PFSK-1 (cell line): ENCODE results near the gene SEMA6D.

Experiments used
- FOXP2 ChIP-seq: optimal IDR thresholded peaks from 2 replicates; pipeline ENCODE3; 2011; ENCODE audit warnings: borderline replicate concordance, control low read depth, inconsistent platforms; ENCODE audit not compliant: insufficient read depth; ENCODE audit errors: extremely low read length, extremely low read depth
- POLR2AphosphoS5 ChIP-seq: IDR thresholded peaks from 2 replicates; pipeline ENCODE4 v1.6.1; 2012; ENCODE audit warnings: low read depth, mild to moderate bottlenecking, control low read depth, low read length, moderate library complexity
- SIN3A ChIP-seq: IDR thresholded peaks from 2 replicates; pipeline ENCODE4 v1.6.1; 2012; ENCODE audit warnings: mild to moderate bottlenecking, low read length, moderate library complexity, borderline replicate concordance; ENCODE audit not compliant: insufficient read depth
- TAF1 ChIP-seq: IDR thresholded peaks from 2 replicates; pipeline ENCODE4 v1.6.1; 2012; ENCODE audit warnings: low read length, control low read depth, borderline replicate concordance; ENCODE audit not compliant: insufficient read depth
- TF ChIP-seq, protein P1 (sequence below), 2 experiments: IDR thresholded peaks; 2 replicates each; pipeline versions ENCODE4 v1.6.1 to v1.8.0; 2011 to 2012; ENCODE audit warnings: low read depth in 2 of 2, low read length in 2 of 2, control low read depth in 1 of 2, inconsistent platforms in 1 of 2, mild to moderate bottlenecking in 1 of 2, moderate library complexity in 1 of 2; ENCODE audit not compliant: insufficient read depth in 1 of 2

The SEMA6D gene

DNA sequence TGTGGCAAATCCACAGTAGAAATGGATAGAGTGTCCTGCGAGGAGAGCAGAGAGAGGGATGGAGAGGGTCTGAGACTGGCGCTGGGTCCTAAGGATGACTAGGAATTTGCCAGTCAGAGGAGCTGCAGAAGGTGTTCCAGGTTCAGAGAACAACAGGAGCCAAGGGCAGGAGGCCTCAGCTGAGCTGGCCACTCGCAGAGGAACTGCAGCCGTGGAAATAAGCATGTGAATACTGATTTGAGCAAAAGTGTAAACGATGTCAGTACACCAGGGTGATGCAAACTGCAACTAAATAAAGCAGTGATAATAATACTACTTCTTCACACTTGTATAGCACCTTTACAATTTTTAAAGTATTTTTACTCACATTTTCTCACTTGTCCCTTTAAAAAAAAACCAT, 24.6 kb downstream of the SEMA6D start:
- no peak for TF ChIP-seq TAF1
- no peak for TF ChIP-seq POLR2AphosphoS5
- TF ChIP-seq FOXP2: no peak
- TF ChIP-seq, protein P1, sequence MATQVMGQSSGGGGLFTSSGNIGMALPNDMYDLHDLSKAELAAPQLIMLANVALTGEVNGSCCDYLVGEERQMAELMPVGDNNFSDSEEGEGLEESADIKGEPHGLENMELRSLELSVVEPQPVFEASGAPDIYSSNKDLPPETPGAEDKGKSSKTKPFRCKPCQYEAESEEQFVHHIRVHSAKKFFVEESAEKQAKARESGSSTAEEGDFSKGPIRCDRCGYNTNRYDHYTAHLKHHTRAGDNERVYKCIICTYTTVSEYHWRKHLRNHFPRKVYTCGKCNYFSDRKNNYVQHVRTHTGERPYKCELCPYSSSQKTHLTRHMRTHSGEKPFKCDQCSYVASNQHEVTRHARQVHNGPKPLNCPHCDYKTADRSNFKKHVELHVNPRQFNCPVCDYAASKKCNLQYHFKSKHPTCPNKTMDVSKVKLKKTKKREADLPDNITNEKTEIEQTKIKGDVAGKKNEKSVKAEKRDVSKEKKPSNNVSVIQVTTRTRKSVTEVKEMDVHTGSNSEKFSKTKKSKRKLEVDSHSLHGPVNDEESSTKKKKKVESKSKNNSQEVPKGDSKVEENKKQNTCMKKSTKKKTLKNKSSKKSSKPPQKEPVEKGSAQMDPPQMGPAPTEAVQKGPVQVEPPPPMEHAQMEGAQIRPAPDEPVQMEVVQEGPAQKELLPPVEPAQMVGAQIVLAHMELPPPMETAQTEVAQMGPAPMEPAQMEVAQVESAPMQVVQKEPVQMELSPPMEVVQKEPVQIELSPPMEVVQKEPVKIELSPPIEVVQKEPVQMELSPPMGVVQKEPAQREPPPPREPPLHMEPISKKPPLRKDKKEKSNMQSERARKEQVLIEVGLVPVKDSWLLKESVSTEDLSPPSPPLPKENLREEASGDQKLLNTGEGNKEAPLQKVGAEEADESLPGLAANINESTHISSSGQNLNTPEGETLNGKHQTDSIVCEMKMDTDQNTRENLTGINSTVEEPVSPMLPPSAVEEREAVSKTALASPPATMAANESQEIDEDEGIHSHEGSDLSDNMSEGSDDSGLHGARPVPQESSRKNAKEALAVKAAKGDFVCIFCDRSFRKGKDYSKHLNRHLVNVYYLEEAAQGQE (IDR thresholded peaks at IDR 0.05; ENCODE audit: insufficient read depth in 1 of 2, low read depth in 2 of 2, low read length in 2 of 2): no peak
- TF ChIP-seq SIN3A: no peak

DNA sequence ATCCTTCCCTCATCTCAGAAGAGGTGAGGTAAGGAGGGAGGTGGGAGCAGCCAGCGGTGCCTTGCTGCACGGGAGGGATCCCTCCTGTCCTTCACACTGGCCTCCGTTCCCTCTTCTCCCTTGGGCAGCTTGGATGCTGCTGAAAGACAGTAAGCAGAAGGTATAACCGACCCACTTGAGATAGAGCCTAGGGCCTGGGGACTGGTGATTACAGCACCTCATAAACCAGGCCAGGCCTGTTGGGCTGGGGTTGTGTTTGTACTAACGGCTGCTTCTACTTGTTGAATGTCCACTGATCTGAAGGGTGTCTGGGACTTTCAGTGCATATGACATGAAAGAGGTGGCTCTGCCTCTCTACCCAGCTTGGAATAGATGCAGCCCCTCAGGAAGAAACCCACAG, 25.0 kb downstream of the SEMA6D start:
- TF ChIP-seq, protein P1 (IDR thresholded peaks at IDR 0.05; ENCODE audit: insufficient read depth in 1 of 2, low read depth in 2 of 2, low read length in 2 of 2): no peak
- no peak for TF ChIP-seq FOXP2
- no peak for TF ChIP-seq POLR2AphosphoS5

DNA sequence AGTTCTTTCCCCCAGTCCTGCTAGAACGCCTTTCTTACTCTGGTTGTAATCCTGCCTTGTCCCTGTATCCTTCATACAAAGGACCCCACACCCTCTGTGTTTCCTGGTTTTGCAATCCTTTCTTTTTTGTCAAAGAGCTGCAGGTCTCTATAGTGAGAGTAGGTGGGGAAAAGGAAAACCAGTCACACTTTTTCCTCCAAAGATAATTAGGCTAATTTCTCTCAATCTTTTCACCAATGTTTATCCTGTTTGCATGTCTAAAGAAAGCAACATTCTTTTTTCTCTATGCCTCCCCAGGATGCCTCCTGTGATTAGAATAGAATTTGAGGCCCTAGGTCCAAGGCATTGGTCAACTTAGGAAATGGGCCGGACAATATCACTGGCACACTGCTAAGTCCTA, 25.4 kb downstream of the SEMA6D start:
- TF ChIP-seq SIN3A (no peak), FOXP2 (no peak), TAF1 (no peak), POLR2AphosphoS5 (no peak)
- TF ChIP-seq, protein P1 (IDR thresholded peaks at IDR 0.05; ENCODE audit: insufficient read depth in 1 of 2, low read depth in 2 of 2, low read length in 2 of 2): no peak

DNA sequence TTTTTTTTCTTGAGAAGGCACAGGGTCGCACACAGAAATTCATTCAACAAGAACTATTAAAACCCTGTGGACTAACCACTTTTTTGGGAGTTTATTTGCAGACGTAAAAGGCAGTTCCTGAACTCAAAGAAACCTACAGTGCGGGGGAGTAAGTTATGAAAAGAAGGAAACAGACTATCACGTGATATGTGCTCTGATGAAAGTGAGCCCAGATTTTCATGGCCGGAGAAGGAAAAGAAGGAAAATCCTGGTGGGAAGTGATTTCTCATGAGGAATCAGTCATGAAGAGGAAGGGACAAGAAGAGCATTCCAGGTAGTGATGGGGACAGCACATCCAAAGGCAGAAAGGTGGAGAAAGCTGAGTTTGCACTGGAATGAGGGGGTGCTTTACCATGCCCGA, 26.1 kb downstream of the SEMA6D start:
- TF ChIP-seq SIN3A (no peak), TAF1 (no peak), POLR2AphosphoS5 (no peak), FOXP2 (no peak)
- TF ChIP-seq, protein P1 (IDR thresholded peaks at IDR 0.05; ENCODE audit: insufficient read depth in 1 of 2, low read depth in 2 of 2, low read length in 2 of 2): no peak

DNA sequence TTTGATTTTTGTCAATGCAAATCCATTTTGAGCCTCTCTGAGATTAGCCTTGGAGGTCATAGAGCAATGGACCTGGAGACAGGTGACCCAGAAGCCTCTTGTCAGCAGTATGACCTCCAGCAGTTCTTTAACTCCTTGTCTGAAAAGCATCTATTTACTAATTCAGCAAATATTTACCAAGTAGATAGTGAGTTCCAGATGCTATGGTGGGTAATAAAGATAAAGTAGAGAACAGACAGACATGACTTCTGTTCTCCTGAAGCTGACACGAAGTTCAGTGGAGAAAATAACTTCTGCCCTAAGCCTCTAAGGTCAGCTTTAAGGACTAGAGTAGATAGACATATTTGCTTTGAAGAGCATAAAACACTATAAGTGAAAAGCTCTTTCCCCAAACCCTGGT, 26.6 kb downstream of the SEMA6D start:
- TF ChIP-seq POLR2AphosphoS5 (no peak), SIN3A (no peak), FOXP2 (no peak), TAF1 (no peak)
- TF ChIP-seq, protein P1 (IDR thresholded peaks at IDR 0.05; ENCODE audit: insufficient read depth in 1 of 2, low read depth in 2 of 2, low read length in 2 of 2): no peak
